Right kidney (tissue), 1 donor: ENCODE measurements around the gene BRD3.
"Not testable (repeated sequence)": the region's sequence is repeated elsewhere in the genome, so short reads cannot be mapped to it uniquely, and the experiment has no call there.

Source experiments
- DNase-seq: peaks from one replicate; pipeline ENCODE4 v3.0.0-alpha.2; 2016

Gene BRD3

DNA sequence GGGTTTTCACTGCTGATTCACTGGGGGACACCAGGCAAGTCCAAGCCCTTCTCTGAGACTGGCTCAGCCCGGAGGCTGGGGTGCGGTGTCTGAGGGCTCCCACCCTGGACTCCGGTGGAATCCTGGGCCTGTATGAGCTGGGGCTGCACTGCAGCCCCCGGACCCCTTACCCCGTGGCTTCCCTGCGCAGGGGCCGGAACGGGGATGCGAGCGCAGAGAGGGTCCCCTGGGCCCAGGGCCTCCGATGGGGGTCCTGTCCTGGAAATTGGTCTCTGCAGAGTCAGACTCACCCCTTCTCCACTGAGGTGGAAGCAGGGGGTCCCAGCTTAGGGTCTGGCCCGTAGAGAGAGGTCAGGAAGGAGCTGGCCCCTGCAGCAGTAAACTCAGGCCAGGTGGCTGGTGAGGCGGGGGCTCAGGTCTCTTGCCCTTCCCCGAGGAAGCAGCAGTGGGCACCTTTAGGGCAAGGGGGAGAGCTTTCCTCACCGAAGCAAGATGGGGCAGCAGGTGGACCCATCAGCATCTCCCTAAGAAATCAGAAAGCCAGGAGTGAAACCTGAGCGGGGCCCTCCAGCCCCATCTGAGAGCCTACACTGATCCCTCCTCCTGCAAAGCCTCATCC lies 74.1 kb downstream of the BRD3 start:
- DNase-seq: no peak

DNA sequence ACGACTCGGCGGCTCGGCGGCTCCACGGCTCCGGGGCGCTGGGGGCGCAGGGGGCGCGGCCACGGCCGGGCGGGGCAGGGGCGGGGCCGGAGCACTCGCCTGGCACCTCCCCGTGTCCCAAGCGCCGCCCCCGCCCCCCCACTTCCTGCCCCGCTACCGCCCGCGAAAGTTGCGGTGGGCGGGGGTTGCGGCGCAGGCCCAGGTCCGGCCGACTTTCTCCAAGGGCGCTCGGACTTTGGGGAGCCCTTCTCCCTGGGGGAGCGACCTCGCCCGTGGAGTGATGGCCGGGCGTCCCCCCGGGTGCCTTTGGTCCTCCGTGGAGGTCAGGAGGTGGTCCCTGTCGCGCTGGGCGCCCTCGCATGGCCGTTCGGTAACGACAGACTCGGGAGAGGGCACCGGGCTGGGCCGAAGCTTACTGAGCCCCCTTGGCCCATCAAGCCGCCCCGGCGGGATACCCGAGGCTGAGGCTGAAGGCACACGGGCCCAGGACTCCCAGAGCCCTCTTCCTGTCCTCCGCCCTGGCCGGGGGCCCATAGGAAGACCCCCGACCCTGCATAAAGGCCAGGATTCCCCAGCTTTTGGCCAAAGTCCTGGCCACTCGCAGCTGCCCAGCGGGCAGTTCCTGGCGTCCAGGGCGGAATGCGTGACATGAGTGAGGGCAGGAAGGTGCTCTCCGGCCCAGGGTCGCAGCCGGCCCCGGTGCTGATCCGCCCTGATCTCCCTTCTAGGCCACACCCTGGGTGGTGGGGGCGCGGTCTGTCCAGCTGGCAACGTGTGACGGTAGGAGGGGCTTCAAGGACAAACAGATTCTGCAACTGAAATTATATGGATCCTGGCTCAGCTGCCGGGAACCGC lies 74.8 kb downstream of the BRD3 start:
- DNase-seq: peak; percentile 95

DNA sequence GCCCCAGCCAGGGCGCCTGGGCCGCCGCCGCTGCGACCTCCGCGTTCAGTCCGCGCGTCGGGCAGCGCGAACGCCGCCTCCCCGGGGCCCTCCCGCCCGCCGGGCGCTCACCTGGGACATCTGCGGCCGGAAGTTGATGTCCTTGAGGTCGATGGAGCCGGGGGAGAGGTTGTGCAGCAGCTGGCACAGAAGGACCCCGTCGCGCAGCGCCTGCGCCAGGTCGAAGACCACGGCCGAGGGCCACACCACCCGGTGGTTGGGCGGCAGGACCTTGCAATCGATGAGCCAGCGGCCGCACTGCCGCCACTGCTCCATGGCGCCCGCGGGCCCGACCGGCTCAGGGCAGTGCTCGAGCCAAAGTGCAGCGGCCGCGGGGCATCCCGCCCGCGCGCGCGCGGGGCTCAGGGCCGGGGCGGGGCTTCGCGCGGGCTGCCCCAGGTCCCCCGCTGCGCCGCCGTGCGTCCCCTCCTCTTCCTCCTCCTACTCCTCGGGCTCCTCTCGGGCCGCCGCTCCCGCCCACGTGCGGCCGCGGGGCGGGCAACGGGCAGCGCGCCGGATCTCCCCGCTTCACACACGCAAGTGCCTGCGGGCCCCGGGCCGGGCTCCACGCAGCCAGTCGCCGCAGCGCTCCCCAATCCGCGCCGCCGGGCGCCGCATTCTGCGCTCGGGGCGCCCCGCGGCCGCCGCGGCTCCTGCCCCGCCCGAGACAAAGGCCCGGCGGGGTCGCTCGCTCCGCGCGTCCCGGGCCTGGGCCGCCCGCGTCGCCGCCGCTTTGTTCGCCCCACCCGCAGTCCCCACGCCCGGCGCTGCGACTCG lies 75.7 kb downstream of the BRD3 start, which contains the start of gene VAV2:
TSS of gene VAV2 (minus strand) at position 361 of the 816 bp plus-strand sequence. CDS start at position 315, 46 bp downstream.
- peak; percentile 76 for DNase-seq

GRCh38 chr9:133991214-133991921 lies 76.5 kb downstream of the BRD3 start:
- peak; percentile 57 for DNase-seq

GRCh38 chr9:133990366-133991213 lies 77.2 kb downstream of the BRD3 start:
- DNase-seq: peak; percentile 80

GRCh38 chr9:133989625-133990365 lies 78.0 kb downstream of the BRD3 start:
- DNase-seq: peak; percentile 15

DNA sequence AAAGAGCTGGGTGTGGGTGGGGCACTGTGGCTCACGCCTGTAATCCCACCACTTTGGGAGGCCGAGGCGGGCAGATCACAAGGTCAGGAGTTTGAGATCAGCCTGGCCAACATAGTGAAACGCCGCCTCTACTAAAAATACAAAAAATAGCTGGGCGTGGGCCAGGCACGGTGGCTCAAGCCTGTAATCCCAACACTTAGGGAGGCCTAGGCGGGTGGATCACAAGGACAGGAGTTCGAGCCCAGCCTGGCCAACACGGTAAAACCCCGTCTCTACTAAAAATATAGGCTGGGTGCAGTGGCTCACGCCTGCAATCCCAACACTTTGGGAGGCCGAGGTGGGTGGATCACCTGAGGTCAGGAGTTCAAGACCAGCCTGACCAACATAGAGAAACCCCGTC lies 79.1 kb downstream of the BRD3 start:
- not testable (repeated sequence) for DNase-seq

DNA sequence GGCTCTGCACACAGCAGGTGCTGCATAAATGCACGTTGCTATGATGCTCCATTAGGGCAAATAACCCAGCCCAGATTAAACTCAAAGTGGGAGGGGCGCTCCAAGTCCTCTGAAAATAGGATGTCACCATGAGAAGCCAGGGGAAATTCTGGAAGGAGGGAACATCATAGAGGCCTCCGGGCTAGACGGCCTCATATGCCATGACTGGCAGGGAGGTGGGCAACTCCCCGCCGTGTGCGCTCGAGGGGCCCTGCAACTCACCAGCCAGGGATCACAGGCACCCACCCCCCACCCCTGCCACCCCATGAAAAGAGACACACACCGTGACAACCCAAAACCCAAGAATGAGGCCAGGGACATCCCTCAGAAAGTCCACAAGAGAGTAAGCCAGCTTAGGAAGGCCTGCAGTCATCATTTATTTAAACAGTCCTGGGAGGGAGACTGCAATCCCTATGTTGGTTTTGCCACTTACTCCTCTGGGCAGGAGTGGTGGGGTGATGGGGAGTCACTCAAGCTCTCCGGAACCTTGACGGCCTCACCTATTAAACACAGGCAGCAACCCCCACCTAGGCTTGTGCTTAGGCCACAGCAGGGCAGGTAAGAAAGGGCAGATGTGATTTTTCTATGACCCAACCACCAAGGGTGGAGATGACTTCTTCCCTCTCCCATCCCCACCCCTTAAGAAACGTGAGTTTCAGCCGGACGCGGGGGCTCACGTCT lies 79.7 kb downstream of the BRD3 start:
- no peak for DNase-seq

DNA sequence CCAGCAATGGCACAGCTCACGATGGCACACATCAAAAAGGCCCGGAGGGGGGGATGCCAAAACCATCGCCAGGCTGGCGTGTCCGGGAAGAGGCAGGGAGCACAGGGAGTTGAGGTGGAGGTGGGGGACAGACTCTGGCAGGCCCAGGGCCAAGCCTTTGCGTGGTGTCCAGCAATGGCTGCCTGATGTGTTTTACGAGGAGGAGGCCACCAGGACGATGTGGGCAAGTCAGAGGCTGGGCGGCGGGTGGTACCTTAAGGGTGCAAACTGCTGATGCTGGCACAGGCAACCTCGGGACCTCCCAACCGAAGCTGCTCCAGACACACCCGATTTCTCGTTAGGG lies 80.4 kb downstream of the BRD3 start:
- no peak for DNase-seq

DNA sequence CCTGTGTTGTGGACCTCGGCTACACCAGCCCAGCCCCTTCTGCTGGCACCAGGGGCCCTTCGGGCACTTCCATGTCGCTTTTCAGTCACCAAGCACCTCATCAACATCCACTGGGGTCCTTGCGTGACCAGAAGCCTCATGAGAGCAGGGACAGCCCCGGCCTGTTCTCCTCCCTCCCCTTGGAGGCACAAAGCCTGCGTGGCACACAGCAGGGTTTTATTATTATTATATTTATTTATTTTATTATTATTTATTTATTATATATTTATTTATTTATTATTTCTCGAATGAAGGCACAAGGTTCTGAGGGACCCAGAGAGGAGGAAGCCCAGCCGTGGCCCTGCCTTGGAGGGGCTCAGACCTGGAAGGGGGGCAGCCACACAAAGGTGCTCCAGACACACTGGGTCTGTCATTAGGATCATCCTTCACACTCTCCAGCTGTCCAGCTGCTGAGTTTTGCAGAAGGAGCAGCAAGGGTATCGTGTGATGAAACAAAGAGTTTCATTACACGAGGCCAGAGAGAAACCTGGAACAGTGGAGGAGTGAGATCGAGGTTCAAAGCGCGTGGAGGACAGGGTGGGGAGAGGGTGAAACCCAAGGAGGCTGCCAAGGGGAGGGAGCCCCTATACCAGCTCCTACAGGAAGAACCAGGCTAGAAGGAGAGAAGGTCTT lies 80.9 kb downstream of the BRD3 start:
- DNase-seq: no peak

GRCh38 chr9:133986061-133986460 lies 81.8 kb downstream of the BRD3 start:
- DNase-seq: peak; percentile 2

GRCh38 chr9:133982971-133983720 lies 84.7 kb downstream of the BRD3 start:
- DNase-seq: peak; percentile 6

DNA sequence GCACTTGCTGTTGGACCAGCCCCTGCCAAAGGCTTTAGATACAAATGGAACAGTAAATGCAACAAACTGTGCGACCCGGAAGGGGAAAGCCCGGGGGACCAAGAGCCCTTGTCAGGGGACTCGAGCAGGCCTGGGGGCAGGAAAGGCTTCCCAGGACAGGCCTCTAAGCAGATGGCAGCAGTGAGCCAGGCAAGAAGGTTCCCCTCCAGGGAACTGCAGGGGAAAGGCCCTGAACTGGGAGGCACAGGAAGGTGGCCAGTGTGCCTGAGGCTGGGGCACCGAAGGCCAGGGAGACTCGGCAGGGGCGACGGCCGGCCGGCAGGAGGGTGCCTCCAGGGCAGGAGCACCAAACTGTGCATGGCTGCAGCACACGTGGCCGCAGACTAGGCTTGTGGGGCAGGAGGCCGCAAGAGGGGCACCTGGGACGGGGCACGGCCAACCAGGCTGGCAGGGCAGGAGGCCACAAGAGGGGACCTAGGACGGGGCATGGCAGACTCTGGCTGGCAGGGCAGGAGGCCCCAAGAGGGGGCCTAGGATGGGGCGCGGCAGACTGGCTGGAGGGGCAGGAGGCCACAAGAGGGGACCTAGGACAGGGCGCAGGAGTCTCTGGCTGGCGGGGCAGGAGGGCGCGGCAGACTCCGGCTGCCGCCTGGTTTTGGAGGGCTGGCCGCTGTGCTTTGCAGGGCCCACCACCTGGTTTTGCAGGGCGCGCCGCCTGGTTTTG lies 85.7 kb downstream of the BRD3 start:
- peak; percentile 6 for DNase-seq

DNA sequence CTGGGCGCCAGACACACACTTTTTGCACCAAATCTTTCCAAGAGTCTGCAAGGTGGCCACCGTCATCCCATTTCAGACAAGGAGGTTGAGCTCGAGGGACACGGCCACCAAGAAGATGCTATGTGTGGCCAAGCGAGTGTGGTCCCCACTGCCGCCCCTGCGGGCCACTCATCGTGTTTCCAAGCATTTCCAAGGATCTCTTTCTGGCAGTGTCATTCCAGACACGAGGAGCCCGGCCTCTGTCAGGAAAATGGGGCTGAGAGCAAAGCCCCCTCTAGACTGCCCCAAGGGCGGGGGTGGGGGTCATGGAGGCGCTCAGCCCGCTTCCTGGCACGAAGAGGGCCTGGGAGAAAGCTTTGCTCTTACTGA lies 86.3 kb downstream of the BRD3 start:
- no peak for DNase-seq

- DNase-seq: no peak
Observed at GRCh38 chr9:133980864-133981588, 86.8 kb downstream of the BRD3 start.
